PFSK-1 (cell line): ENCODE measurements around the gene KAT2B.

ENCODE experiments used
- FOXP2 ChIP-seq: optimal IDR thresholded peaks from 2 replicates; pipeline ENCODE3; 2011; ENCODE audit warnings: borderline replicate concordance, control low read depth, inconsistent platforms; ENCODE audit not compliant: insufficient read depth; ENCODE audit errors: extremely low read length, extremely low read depth
- POLR2AphosphoS5 ChIP-seq: IDR thresholded peaks from 2 replicates; pipeline ENCODE4 v1.6.1; 2012; ENCODE audit warnings: low read depth, mild to moderate bottlenecking, control low read depth, low read length, moderate library complexity
- REST ChIP-seq, 2 experiments: IDR thresholded peaks; 2 replicates each; pipeline versions ENCODE4 v1.6.1 to v1.8.0; 2011 to 2012; ENCODE audit warnings: low read depth in 2 of 2, low read length in 2 of 2, control low read depth in 1 of 2, inconsistent platforms in 1 of 2, mild to moderate bottlenecking in 1 of 2, moderate library complexity in 1 of 2; ENCODE audit not compliant: insufficient read depth in 1 of 2
- SIN3A ChIP-seq: IDR thresholded peaks from 2 replicates; pipeline ENCODE4 v1.6.1; 2012; ENCODE audit warnings: mild to moderate bottlenecking, low read length, moderate library complexity, borderline replicate concordance; ENCODE audit not compliant: insufficient read depth
- TAF1 ChIP-seq: IDR thresholded peaks from 2 replicates; pipeline ENCODE4 v1.6.1; 2012; ENCODE audit warnings: low read length, control low read depth, borderline replicate concordance; ENCODE audit not compliant: insufficient read depth

Gene KAT2B

GRCh38 chr3:20069178-20069532 lies 28.9 kb downstream of the KAT2B start:
- TF ChIP-seq REST (IDR thresholded peaks at IDR 0.05; ENCODE audit: insufficient read depth in 1 of 2, low read depth in 2 of 2, low read length in 2 of 2), result no peak
- TF ChIP-seq POLR2AphosphoS5, result no peak
- TF ChIP-seq TAF1, result no peak
- TF ChIP-seq FOXP2, result no peak
- TF ChIP-seq SIN3A, result no peak

- TF ChIP-seq SIN3A (no peak), REST (IDR thresholded peaks at IDR 0.05; ENCODE audit: insufficient read depth in 1 of 2, low read depth in 2 of 2, low read length in 2 of 2) (no peak), FOXP2 (no peak), POLR2AphosphoS5 (no peak), TAF1 (no peak)
Observed at GRCh38 chr3:20071175-20071574, 30.9 kb downstream of the KAT2B start.

GRCh38 chr3:20072422-20072821 lies 32.2 kb downstream of the KAT2B start:
- TF ChIP-seq POLR2AphosphoS5 (no peak), REST (IDR thresholded peaks at IDR 0.05; ENCODE audit: insufficient read depth in 1 of 2, low read depth in 2 of 2, low read length in 2 of 2) (no peak), SIN3A (no peak), FOXP2 (no peak), TAF1 (no peak)

DNA sequence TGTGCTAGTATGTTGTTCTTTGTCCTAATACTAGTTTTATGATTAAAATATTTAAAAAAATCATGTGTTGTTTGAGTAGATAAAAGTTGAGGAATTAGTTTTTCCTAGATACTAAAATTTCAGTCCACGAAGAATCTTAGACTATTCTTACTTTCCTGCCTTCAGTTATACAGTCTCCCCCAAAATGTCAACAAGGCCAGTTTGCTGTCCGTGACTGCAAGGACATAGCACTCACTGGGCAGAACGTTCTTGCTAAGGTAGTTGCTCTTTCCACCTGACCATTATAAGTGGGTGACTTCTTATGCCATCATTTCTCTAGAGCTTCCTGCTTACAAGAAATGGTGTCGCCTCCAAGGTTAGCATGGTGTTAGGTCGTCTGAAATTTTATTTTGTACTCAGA lies 32.8 kb downstream of the KAT2B start:
- TF ChIP-seq REST (IDR thresholded peaks at IDR 0.05; ENCODE audit: insufficient read depth in 1 of 2, low read depth in 2 of 2, low read length in 2 of 2) (no peak), SIN3A (no peak), FOXP2 (no peak), TAF1 (no peak), POLR2AphosphoS5 (no peak)

DNA sequence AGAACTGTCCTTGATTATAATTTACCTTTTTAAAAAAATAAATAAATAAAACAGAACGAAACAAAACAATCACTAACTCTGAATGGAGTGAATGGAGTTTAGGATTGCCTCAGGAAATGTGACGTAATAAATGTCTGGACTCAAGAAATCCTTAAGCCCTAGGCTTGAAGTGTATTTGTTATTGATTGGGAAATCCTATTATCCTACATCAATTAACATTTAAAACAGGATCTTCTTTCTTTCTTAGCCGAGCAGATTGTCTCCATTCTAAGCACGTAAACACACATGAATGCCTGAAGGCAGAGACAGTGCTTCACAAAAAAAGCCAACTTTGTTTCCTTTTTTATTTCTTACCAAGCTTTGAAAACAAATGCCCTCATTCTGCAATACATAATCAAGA lies 33.4 kb downstream of the KAT2B start:
- no peak for TF ChIP-seq TAF1
- no peak for TF ChIP-seq SIN3A
- TF ChIP-seq REST (IDR thresholded peaks at IDR 0.05; ENCODE audit: insufficient read depth in 1 of 2, low read depth in 2 of 2, low read length in 2 of 2), result no peak
- no peak for TF ChIP-seq POLR2AphosphoS5
- TF ChIP-seq FOXP2, result no peak
